ENCODE measurements around the gene RTEL1.

DNA sequence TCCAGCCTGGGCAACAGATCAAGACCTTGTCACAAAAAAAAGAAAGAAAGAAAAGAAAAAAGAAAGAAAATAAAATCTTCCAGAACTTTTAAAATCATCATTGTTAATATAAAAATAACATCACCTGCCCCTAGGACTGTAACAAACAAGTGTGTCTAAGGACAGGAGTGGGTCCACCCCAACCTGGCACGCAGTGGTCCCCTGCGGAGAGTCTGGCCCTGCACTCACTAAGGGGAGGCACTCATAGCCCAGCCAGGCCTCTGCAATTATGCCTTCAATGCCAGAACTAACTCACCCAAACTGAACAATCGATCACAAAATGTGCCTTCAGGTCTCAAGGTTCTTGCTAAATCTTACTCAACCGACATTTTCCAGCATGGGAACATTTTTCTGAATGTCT lies 36.0 kb upstream of the RTEL1 start:
- TF ChIP-seq, protein P1, sequence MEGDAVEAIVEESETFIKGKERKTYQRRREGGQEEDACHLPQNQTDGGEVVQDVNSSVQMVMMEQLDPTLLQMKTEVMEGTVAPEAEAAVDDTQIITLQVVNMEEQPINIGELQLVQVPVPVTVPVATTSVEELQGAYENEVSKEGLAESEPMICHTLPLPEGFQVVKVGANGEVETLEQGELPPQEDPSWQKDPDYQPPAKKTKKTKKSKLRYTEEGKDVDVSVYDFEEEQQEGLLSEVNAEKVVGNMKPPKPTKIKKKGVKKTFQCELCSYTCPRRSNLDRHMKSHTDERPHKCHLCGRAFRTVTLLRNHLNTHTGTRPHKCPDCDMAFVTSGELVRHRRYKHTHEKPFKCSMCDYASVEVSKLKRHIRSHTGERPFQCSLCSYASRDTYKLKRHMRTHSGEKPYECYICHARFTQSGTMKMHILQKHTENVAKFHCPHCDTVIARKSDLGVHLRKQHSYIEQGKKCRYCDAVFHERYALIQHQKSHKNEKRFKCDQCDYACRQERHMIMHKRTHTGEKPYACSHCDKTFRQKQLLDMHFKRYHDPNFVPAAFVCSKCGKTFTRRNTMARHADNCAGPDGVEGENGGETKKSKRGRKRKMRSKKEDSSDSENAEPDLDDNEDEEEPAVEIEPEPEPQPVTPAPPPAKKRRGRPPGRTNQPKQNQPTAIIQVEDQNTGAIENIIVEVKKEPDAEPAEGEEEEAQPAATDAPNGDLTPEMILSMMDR (IDR thresholded peaks at IDR 0.05), result no peak
- TF ChIP-seq EZH2 (IDR thresholded peaks at IDR 0.05; ENCODE audit: borderline replicate concordance, insufficient read depth, low read depth, low read length, poor library complexity, severe bottlenecking), result no peak
